Heart left ventricle (tissue), 16 donors: ENCODE measurements around the gene RASL11B. TPM values are rescaled to one million over a fixed set of nuclear protein-coding genes. Genes with fewer than 3 reads are reported as not detected.
A peak's percentile ranks its signal among the peaks of the same experiment; 100 is the strongest.

Source experiments
- ATAC-seq, 4 donors: fragments of 200-7000 bp; cut with Tn5 transposase; one replicate each; pipeline ENCODE4 v1.9.1; 2020 to 2022; ENCODE audit warnings: moderate library complexity in 4 of 4, mild to moderate bottlenecking in 3 of 4, moderate number of reproducible peaks in 1 of 4
- DNase-seq, 5 donors: peaks; one replicate each; pipeline ENCODE4 v3.0.0-alpha.2; 2020
- H3K27ac ChIP-seq, 12 donors: fragments of 200-600 bp; sonication (generic) in 4 of 12; one replicate each; pipeline versions ENCODE4 v1.5.0 to v1.8.0; 2016 to 2022; ENCODE audit warnings: mild to moderate bottlenecking in 2 of 12
- H3K27me3 ChIP-seq, 9 donors: fragments of 200-600 bp; sonication (generic) in 2 of 9; one replicate each; pipeline versions ENCODE4 v1.5.1 to v1.8.0; 2016 to 2022; ENCODE audit warnings: mild to moderate bottlenecking in 3 of 9
- H3K36me3 ChIP-seq, 9 donors: fragments of 200-600 bp; sonication (generic) in 2 of 9; one replicate each; pipeline versions ENCODE4 v1.5.0 to v1.8.0; 2018 to 2022; ENCODE audit warnings: mild to moderate bottlenecking in 2 of 9
- H3K4me1 ChIP-seq, 12 donors: fragments of 200-600 bp; sonication (generic) in 4 of 12; one replicate each; pipeline versions ENCODE4 v1.5.0 to v1.8.0; 2016 to 2022; ENCODE audit warnings: mild to moderate bottlenecking in 3 of 12
- H3K4me3 ChIP-seq, 12 donors: fragments of 200-600 bp; sonication (generic) in 4 of 12; one replicate each; pipeline versions ENCODE4 v1.5.0 to v1.8.0; 2017 to 2022; ENCODE audit warnings: mild to moderate bottlenecking in 9 of 12, moderate library complexity in 4 of 12
- H3K9me3 ChIP-seq, 12 donors: fragments of 200-600 bp; sonication (generic) in 4 of 12; one replicate each; pipeline versions ENCODE4 v1.5.0 to v1.8.0; 2016 to 2022; ENCODE audit warnings: mild to moderate bottlenecking in 1 of 12
- CTCF ChIP-seq, 12 donors: fragments of 200-600 bp; sonication (generic) in 4 of 12; IDR thresholded peaks; one replicate each; pipeline versions ENCODE4 v1.5.0 to v1.8.0; 2018 to 2022; ENCODE audit warnings: antibody characterized with exemption in 12 of 12, mild to moderate bottlenecking in 5 of 12
- POLR2A ChIP-seq, 2 donors: fragments of 450-650 bp; IDR thresholded peaks; one replicate each; pipeline ENCODE4 v1.6.1; 2017; ENCODE audit warnings: antibody characterized with exemption in 2 of 2, mild to moderate bottlenecking in 2 of 2, moderate library complexity in 2 of 2
- WGBS, 4 donors: extraction: QIAGEN DNeasy Blood & Tissue Kit in 2 of 4; methylation state at CpG; one replicate each; pipeline versions ENCODE4 v1.1.5 to v1.1.7; 2013 to 2018; 5-methylcytosine and 5-hydroxymethylcytosine counted together
- intact Hi-C, 10 donors: fragments of 100-400 bp; cut with DNase I; formaldehyde crosslinking; loops; one replicate each; pipeline versions ENCODE4 v1.11.1 to v1.14.2; 2022
- polyA plus RNA-seq, 2 donors: library from polyadenylated mRNA; stranded (reverse); fragments of 200-250 nt; gene quantifications; one replicate each; pipeline ENCODE4 v1.2.3, GENCODE V29; 2013
- total RNA-seq, 9 donors: library from RNA; depleted of rRNA in 2 of 9; stranded (reverse); fragments of >200 nt in 2 of 9; fragmentation: NEBNext Ultra II Directional in 3 of 9; extraction: Animal tissue kit (Norgen Biotek cat#: 25700) in 3 of 9; gene quantifications; one replicate each; pipeline versions ENCODE4 v1.1.0 to v1.2.4, GENCODE V29; 2016 to 2023
- donor health status: ischemic (EF 13 %, LVEDD 7.1; RV severe dilation, severe dysfunction).
- donor health status: healthy with polysubstance abuse.
- donor health status: DM: no; HTN: yes; CAD: no.
- donor health status: DM: no; HTN: no; CAD: no.
- donor health status: ischemic (EF 25% LVEDD 6.9; RV normal size, moderate dysfunction).
- donor health status: ischemic (EF 25% LVEDD 5.7; RV mildly dilated, moderate dysfunction).
- donor health status: healthy.
- donor health status: DM: yes; HTN: yes; CAD: no.
- donor health status: ischemic (EF 35%, LVEDD 5.7; RV mildly dilated, moderate dysfunction).
- donor health status: nonischemic (EF 11% LVEDD 7.7; RV severe dilation, severe dysfunction).
- donor health status: DM: yes; HTN: yes; CAD: no.
- donor health status: PGD.
- donor health status: ischemic (EF 29% LVEDD 5.4; RV normal size, mild dysfunction).
- donor health status: nonischemic (EF 23%, LVEDD 6.1; RV moderate dilation, normal function).

The RASL11B gene
- total and polyA plus RNA-seq, 11 donors = 2.7 to 16.1 (median 5.5) TPM

DNA sequence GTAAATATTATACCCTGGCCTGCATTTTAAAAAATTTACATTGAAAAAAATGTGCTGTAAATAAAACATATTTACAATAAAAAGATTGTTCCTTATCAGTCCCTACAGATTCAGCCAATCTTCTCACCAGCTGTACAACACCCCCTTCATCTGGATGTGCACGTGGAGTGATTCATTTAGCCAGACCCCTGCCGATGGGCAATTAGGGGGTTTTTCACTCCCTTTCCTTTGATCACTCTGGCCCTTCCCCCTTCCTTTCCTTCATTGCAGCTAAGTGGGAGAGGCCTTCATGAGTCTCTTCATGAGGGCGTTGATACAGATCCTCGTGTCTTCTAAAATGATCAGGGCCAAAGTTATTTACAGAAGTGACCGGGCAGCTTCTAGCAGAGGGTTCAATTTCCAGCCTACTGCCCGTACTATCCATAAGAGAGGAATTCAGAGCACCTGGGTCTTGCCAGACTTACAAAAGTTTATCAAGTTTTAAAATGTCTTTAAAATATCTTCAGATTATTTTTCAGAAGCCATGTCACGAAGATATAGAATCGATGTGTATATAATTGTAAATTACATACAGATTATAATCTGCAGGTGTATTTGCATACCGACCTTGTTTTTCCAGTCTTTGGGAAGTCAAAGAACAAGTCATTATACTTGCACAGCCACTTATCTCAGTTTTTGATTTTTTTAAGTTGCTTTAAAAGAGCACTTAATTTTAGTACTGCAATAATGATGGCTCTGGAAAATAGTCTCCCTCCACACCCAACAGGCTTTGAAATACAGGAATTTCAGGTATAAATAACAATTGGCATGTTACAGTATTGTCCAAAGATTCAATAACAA, 21.4 kb upstream of the RASL11B start:
- Histone ChIP-seq H3K9me3 (no peaks in the 10 kb centered on the region), H3K36me3 (no peaks in the 10 kb centered on the region), H3K27ac (peak overlapping the region in 3 of 12 donors; percentile 28 to 64 (median 38)), H3K4me3 (no peak overlapping the region), H3K27me3 (no peaks in the 10 kb centered on the region), H3K4me1 (peaks cover 0 to 57% (median 45%) of the 10 kb centered on the region in 12 donors)
- TF ChIP-seq POLR2A (IDR thresholded peaks at IDR 0.05) (no peak), CTCF (IDR thresholded peaks at IDR 0.05) (no peak)
- ATAC-seq = no peak
- 52 to 63% (median 62%) methylated on average over 9 of the region's 9 CpGs for WGBS, 4 donors
- intact Hi-C loops = loop anchor here in 1 of 10 donors (5.0 kb wide), 1 partner anchor 128 kb away; no protein-coding TSS in a partner anchor
- no peak for DNase-seq

- ATAC-seq (peak in 3 of 4 donors; percentile 47 to 58 (median 58)), DNase-seq (peak in 4 of 5 donors; percentile 46 to 72 (median 65))
- intact Hi-C loops = loop anchor here in 1 of 10 donors (5.0 kb wide), 1 partner anchor 130 kb away; no protein-coding TSS in a partner anchor
- TF ChIP-seq CTCF (IDR thresholded peaks at IDR 0.05) (no peak), POLR2A (IDR thresholded peaks at IDR 0.05) (no peak)
- 16 to 24% (median 17%) methylated on average over 15 to 18 of the region's 18 CpGs for WGBS, 4 donors
- no peaks in the 10 kb centered on the region for H3K9me3 ChIP-seq
- H3K27ac ChIP-seq = peak overlapping the region in 9 of 12 donors; percentile 10 to 73 (median 38)
- no peaks in the 10 kb centered on the region for H3K27me3 ChIP-seq
- no peaks in the 10 kb centered on the region for H3K36me3 ChIP-seq
- no peak overlapping the region for H3K4me3 ChIP-seq
- peaks cover 0 to 62% (median 46%) of the 10 kb centered on the region in 12 donors for H3K4me1 ChIP-seq
These were observed 20.2 kb upstream of the RASL11B start for GRCh38 chr4:52841682-52842456.

DNA sequence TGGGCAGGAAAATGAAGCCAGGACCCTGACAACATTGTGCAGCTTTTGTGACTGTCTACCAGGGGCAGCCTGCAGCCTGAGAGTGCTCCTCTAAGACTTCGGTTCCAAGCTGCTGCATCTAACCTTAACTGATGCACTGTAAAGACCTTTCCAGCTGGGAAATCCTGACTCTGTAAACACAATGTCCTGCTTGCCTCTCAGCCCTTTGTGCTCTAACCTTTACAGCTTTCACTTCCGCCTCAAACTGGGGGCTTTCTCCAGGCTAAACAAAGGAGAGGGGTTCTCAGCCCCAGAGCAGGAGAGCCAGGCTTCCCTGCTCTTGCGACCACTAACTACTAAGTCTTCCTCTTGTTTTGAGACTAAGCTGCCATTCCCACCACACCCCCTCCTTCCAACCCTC, 19.3 kb upstream of the RASL11B start:
- no peaks in the 10 kb centered on the region for H3K27me3 ChIP-seq
- DNase-seq (no peak), ATAC-seq (no peak)
- H3K27ac ChIP-seq = peak overlapping the region in 2 of 12 donors; percentile 28 to 39
- H3K9me3 ChIP-seq = no peaks in the 10 kb centered on the region
- H3K4me3 ChIP-seq = no peak overlapping the region
- H3K36me3 ChIP-seq = no peaks in the 10 kb centered on the region
- 52 to 76% (median 67%) methylated on average over 3 of the region's 3 CpGs for WGBS, 4 donors
- H3K4me1 ChIP-seq = peaks cover 0 to 64% (median 46%) of the 10 kb centered on the region in 12 donors
- TF ChIP-seq POLR2A (IDR thresholded peaks at IDR 0.05) (no peak), CTCF (IDR thresholded peaks at IDR 0.05) (no peak)
- intact Hi-C loops = loop anchor here in 1 of 10 donors (5.0 kb wide), 1 partner anchor 130 kb away; no protein-coding TSS in a partner anchor
